MG63 (cell line): ENCODE measurements around the gene EXOSC2. TPM values are rescaled to one million over a fixed set of nuclear protein-coding genes. Genes with fewer than 3 reads are reported as not detected.

Experiments
- DNase-seq: peaks from one replicate; pipeline ENCODE4 v3.0.0-alpha.2; 2020
- H3K27me3 ChIP-seq: fragments of 250-450 bp; sonication (Bioruptor Pico); 2 replicates; pipeline ENCODE4 v1.5.1; 2020; ENCODE audit warnings: mild to moderate bottlenecking, moderate library complexity
- H3K36me3 ChIP-seq: fragments of 250-450 bp; sonication (Bioruptor Pico); 2 replicates; pipeline ENCODE4 v1.5.1; 2020; ENCODE audit warnings: mild to moderate bottlenecking, moderate library complexity
- H3K4me3 ChIP-seq: fragments of 250-450 bp; sonication (Bioruptor Pico); 2 replicates; pipeline ENCODE4 v1.5.1; 2020; ENCODE audit warnings: mild to moderate bottlenecking, moderate library complexity
- H3K9me3 ChIP-seq: fragments of 250-450 bp; sonication (Bioruptor Pico); 2 replicates; pipeline ENCODE4 v1.5.1; 2020; ENCODE audit warnings: mild to moderate bottlenecking, moderate library complexity
- total RNA-seq: library from RNA; depleted of rRNA; stranded (reverse); fragments of >200 nt; shearing (Covaris generic); gene quantifications from 2 replicates; pipeline ENCODE4 v1.2.3, GENCODE V29; 2014; ENCODE audit warnings: low replicate concordance; rRNA removed

Gene EXOSC2
- total RNA-seq: 31.4 and 46.4 TPM in 2 replicates

GRCh38 chr9:130693426-130694191 is at the start of gene EXOSC2:
Gene EXOSC2 (plus strand): TSS chr9:130693780. CDS start chr9:130693792, 12 bp downstream.
- peaks cover 32% of the 10 kb centered on the region for H3K36me3 ChIP-seq
- no peaks in the 10 kb centered on the region for H3K9me3 ChIP-seq
- no peaks in the 10 kb centered on the region for H3K27me3 ChIP-seq
- peak; percentile 99 for DNase-seq
- peak within 1 kb of the TSS; percentile 71 for H3K4me3 ChIP-seq

GRCh38 chr9:130651221-130651620 is 42.4 kb upstream of the EXOSC2 start:
- DNase-seq: no peak

GRCh38 chr9:130651752-130652151 is 41.8 kb upstream of the EXOSC2 start:
- no peaks in the 10 kb centered on the region for H3K9me3 ChIP-seq
- no peak overlapping the region for H3K4me3 ChIP-seq
- no peaks in the 10 kb centered on the region for H3K36me3 ChIP-seq
- H3K27me3 ChIP-seq: no peaks in the 10 kb centered on the region
- no peak for DNase-seq

More at GRCh38 chr9:130651221-130651620, 42.4 kb upstream of the EXOSC2 start:
- Histone ChIP-seq H3K27me3 (no peaks in the 10 kb centered on the region), H3K9me3 (no peaks in the 10 kb centered on the region), H3K36me3 (no peaks in the 10 kb centered on the region), H3K4me3 (no peak overlapping the region)

- Histone ChIP-seq H3K4me3 (no peak overlapping the region), H3K36me3 (no peaks in the 10 kb centered on the region), H3K9me3 (peaks cover 2% of the 10 kb centered on the region; the same call in 1 of the 2 replicates), H3K27me3 (peaks cover 17% of the 10 kb centered on the region)
- peak; percentile 23 for DNase-seq
Measured at GRCh38 chr9:130654879-130655278, 38.7 kb upstream of the EXOSC2 start.

GRCh38 chr9:130658893-130659698 is 34.5 kb upstream of the EXOSC2 start:
- H3K9me3 ChIP-seq: peaks cover 2% of the 10 kb centered on the region; the same call in 1 of the 2 replicates
- no peak overlapping the region for H3K4me3 ChIP-seq
- peaks cover 59% of the 10 kb centered on the region for H3K27me3 ChIP-seq
- H3K36me3 ChIP-seq: no peaks in the 10 kb centered on the region
- no peak for DNase-seq

- peaks cover 66% of the 10 kb centered on the region for H3K27me3 ChIP-seq
- H3K36me3 ChIP-seq: no peaks in the 10 kb centered on the region
- no peak overlapping the region for H3K4me3 ChIP-seq
- no peak for DNase-seq
- peaks cover 2% of the 10 kb centered on the region; the same call in 1 of the 2 replicates for H3K9me3 ChIP-seq
Measured at GRCh38 chr9:130659699-130660248, 33.8 kb upstream of the EXOSC2 start.

GRCh38 chr9:130660326-130660682 is 33.3 kb upstream of the EXOSC2 start:
- no peak for DNase-seq
- peaks cover 69% of the 10 kb centered on the region for H3K27me3 ChIP-seq
- H3K36me3 ChIP-seq: no peaks in the 10 kb centered on the region
- peaks cover 2% of the 10 kb centered on the region; the same call in 1 of the 2 replicates for H3K9me3 ChIP-seq
- peak overlapping the region; percentile 29; the same call in 1 of the 2 replicates for H3K4me3 ChIP-seq

- peak overlapping the region; percentile 29; the same call in 1 of the 2 replicates for H3K4me3 ChIP-seq
- peaks cover 74% of the 10 kb centered on the region for H3K27me3 ChIP-seq
- H3K9me3 ChIP-seq: peaks cover 2% of the 10 kb centered on the region; the same call in 1 of the 2 replicates
- no peaks in the 10 kb centered on the region for H3K36me3 ChIP-seq
- DNase-seq: no peak
Measured at GRCh38 chr9:130660683-130661450, 32.7 kb upstream of the EXOSC2 start.

GRCh38 chr9:130661451-130662098 is 32.0 kb upstream of the EXOSC2 start:
- Histone ChIP-seq H3K36me3 (no peaks in the 10 kb centered on the region), H3K27me3 (peaks cover 80% of the 10 kb centered on the region), H3K9me3 (peaks cover 2% of the 10 kb centered on the region; the same call in 1 of the 2 replicates), H3K4me3 (no peak overlapping the region)
- DNase-seq: no peak

- Histone ChIP-seq H3K4me3 (no peak overlapping the region), H3K36me3 (no peaks in the 10 kb centered on the region), H3K9me3 (peaks cover 2% of the 10 kb centered on the region; the same call in 1 of the 2 replicates), H3K27me3 (peaks cover 80% of the 10 kb centered on the region)
- no peak for DNase-seq
Measured at GRCh38 chr9:130662099-130662969, 31.2 kb upstream of the EXOSC2 start.

GRCh38 chr9:130662970-130663257 is 30.7 kb upstream of the EXOSC2 start:
- no peak for DNase-seq
- Histone ChIP-seq H3K4me3 (no peak overlapping the region), H3K27me3 (peaks cover 78% of the 10 kb centered on the region), H3K9me3 (peaks cover 2% of the 10 kb centered on the region; the same call in 1 of the 2 replicates), H3K36me3 (no peaks in the 10 kb centered on the region)

GRCh38 chr9:130663258-130663976 is 30.2 kb upstream of the EXOSC2 start:
- no peaks in the 10 kb centered on the region for H3K36me3 ChIP-seq
- peaks cover 2% of the 10 kb centered on the region; the same call in 1 of the 2 replicates for H3K9me3 ChIP-seq
- H3K27me3 ChIP-seq: peaks cover 77% of the 10 kb centered on the region
- H3K4me3 ChIP-seq: no peak overlapping the region
- DNase-seq: no peak

GRCh38 chr9:130663977-130664250 is 29.7 kb upstream of the EXOSC2 start:
- DNase-seq: no peak
- H3K27me3 ChIP-seq: peaks cover 73% of the 10 kb centered on the region
- no peaks in the 10 kb centered on the region for H3K36me3 ChIP-seq
- no peaks in the 10 kb centered on the region; the same call in 1 of the 2 replicates for H3K9me3 ChIP-seq
- H3K4me3 ChIP-seq: no peak overlapping the region

- H3K36me3 ChIP-seq: no peaks in the 10 kb centered on the region
- H3K9me3 ChIP-seq: no peaks in the 10 kb centered on the region
- H3K27me3 ChIP-seq: peaks cover 68% of the 10 kb centered on the region
- DNase-seq: no peak
- no peak within 1 kb of the TSS for H3K4me3 ChIP-seq
Measured at GRCh38 chr9:130664251-130665028, 29.1 kb upstream of the EXOSC2 start, which contains the start of gene PRDM12. Gene PRDM12 (plus strand): TSS chr9:130664594. CDS start chr9:130664654, 60 bp downstream.
